Fibroblast of skin of back (primary cell): ENCODE results near the gene ULK2.
A peak's percentile ranks its signal among the peaks of the same experiment; 100 is the strongest.
"Not testable (repeated sequence)": the region's sequence is repeated elsewhere in the genome, so short reads cannot be mapped to it uniquely, and the experiment has no call there.

Experiments used
- DNase-seq: peaks from one replicate; pipeline ENCODE4 v3.0.0-alpha.2; 2013

Gene ULK2

DNA sequence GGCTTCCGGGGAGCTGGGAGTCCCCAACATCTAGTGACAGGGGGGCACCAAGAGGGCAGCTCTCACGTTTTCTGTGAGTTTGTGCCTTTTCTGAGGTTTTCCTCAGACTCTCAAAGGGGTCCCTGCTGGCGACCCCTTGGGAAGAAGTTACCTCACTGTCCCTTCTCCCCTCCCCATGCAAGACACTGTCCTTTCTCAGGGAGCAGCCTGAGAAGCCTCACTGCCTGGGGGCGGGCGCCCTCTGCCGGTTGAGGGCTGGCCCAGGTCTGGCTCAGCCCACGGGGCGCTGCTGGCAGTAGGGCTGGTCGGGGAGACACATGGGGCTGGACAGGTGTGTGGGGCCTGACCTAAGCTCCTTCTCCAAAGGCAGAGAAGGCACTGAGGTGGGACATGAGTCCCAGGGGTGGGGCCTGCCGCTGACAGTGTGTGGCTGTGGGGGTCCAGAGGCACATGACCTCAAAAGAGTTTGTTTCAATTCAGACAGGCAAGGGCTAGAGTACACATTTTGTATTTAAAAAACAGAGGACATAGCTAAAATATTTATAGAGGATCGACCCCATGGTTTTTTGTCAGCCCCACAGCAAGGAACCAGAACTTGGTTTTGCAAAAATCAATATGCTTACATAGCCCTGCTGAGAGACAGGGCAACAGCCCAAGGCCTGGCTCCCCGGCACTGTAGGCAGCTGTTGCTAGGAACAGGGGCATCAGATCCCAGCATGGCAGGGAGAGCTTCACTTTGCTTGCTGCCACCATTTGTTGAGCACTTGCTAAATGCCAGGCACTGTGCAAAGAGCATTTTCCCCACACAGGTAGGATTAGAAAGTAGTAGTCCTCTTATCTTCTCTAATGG is 101.1 kb downstream of the ULK2 start:
- DNase-seq: peak; percentile 50

DNA sequence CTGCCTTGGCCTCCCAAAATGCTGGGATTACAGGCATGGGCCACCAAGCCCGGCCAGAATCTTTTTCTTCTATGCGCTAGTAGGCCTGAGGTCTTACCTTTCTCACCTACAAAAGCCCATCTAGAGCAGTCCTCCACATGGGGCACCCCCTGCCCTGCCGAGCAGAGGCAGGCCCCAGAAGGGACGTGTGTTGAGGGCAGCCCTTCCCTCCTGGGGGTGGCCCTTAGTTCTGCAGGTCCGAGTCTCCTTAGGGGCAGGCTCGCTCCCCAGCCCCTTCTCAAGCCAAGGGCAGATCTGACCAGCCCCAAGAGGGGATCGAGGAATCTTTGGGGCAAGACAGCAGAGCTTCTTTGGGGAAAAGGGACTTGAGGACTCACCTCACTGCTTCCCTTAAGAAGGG is 101.7 kb downstream of the ULK2 start:
- DNase-seq: no peak

DNA sequence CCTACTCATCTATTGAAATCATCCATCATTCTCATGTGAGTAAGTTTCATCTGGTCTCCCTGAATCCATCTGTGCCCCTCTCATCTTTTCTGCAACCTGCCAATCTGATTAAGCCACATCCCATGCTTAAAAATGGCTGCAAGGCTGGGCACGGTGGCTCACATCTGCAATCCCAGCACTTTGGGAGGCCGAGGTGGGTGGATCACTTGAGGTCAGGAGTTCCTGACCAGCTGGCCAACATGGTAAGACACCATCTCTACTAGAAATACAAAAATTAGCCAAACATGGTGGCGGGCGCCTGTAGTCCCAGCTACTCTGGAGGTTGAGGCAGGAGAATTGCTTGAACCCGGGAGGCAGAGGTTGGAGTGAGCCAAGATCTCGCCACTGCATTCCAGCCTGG is 103.7 kb downstream of the ULK2 start:
- DNase-seq: not testable (repeated sequence)

DNA sequence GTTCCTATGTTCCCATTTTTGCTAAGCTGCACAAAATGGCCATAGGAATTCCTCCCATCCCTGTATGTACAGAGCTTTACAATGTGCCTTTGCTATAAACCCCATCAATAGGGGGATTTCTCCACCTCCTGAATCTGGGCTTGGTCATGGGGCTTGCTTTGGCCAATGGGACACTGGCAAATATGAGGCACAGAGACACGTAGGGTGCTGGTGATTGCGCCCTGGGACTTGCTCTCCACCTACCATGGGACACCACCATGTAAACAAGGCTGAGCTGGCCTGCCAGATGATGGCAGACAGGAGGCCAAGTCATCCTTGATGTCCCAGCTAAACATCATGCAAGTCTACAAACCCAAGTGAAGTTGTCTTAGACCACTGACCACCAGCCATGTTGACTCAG is 104.3 kb downstream of the ULK2 start:
- DNase-seq: no peak

DNA sequence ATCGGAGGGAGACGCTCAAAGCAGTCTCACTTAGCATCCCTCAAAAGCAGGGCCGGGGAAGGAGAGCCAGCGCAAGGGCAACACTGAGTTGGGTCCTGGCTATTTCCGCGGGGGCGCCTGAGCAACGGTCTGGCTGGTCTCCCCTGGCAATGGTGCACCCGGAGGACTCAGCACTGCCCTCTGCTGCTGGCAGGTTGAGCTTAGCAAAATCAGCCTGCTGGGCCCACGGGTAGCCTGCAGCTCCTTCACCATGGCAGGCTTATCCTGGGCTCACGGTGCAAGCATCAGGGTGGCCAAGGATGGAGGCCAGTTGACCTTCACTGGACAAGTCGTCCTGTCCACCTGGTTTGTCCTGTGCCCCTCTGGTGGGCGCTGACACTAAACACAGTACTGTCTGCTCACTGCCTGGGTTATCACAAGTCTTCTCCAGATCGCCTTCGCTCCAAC is 105.2 kb downstream of the ULK2 start:
- peak; percentile 57 for DNase-seq

DNA sequence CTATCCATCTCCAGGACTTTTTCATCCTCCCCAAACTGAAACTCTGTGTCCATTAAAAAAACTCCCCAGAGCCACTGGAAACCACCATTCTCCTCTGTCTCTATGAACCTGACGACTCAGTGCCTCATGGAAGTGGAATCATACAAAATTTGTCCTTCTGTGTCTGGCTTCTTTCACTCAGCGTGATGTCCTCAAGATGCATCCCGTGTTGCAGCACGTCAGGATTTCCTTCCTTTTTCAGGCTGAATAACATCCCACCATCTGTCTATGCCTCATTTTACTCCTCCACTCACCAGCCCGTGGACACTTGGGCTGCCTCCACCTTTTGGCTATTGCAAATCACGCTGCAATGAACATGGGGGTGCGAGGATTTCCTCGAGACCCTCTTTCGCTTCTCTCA is 107.0 kb downstream of the ULK2 start:
- no peak for DNase-seq

DNA sequence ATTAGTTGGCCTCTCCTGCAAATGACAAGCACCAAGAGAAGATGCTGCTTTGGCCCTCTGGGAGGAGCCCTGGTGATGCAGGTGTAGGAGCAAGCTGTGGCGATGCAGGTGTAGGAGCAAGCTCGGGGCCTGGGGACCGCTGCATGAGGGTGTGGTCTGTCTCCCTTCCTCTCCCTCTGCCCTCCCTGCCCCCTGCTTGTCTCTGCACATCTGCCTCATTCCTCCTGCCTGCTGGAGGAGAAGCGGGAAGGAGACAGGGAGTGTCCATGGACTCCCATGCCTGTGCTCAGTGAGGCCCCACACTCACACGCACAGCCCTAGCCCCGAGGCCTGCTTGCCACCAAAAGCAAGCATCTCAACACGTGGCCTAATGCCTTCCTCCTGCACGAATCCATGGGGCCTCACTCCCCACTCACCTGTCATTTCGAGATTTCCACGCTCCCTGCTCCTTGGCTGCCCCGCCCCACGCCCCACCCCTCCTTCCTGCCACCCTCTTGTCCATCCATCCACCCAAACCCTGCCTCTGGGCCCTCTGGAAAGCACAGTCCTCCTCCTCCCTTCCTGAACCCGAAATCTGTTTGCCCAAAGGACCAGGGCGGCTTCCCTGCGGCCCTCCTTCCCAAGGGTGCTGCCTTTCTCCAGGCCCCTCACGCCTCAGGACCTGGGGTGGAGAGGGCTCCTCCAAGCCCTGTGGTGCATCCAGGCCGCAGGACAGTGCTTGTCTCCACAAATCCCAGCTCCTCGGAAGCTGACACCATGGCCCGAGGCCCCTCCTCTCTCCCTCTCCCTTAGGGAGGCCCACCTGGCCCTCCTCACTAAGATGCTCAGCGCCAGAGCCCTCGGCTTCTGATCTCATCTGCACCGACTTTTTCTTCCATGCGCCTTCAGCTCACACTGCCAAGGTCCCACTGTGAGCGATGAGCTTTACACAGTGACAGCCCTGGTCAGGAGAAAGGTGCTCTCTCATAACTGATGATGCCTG is 107.9 kb downstream of the ULK2 start:
- no peak for DNase-seq

DNA sequence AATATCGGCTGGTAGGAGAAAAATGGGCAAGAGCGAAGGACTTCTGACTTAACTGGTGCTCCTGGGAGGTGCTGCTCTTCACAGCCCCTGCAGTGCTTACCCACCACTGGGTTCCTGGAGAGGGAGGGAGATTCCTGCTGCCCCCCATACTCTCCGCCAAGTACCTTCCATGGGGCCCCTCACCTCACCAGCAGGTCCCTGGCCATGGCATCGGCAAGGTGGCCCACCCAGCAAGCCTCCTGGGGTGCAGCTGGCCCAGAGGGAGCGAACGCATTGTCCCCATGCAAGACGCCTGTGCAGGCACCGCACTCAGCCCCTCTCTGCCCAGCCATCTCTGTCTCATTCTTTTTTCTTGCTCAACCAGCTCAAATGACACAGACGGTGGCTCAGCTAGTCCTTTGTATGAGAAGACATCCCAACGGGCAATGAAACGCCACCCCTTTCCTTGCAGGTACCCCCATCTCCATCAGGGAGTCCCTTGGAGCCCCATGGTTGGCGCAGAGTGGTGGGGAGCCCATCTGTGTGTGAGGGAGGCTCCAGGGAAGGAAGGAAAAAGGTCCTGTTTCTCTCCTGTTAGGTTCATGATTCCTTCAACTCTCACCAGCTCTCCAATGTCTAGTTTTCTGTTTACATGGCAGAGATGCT is 110.1 kb downstream of the ULK2 start:
- DNase-seq: no peak

DNA sequence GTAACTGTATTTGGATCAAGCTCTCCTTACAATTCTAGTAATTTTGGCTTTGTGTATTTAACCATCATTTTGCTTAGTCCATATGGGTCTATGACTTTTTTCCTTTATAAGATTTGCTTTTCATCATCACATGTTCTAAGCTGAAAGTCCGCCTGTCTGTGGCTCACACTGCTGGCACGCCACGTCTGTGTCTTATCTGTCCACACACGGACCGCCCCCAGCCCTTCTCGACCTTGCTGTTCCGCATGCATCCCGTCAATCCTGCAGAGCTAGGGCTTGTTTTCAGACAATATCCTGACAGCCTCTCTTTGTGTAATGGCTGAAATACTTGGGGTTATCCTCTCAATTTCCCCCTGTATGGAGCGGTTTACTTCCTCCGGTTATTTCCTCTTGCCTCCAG is 111.2 kb downstream of the ULK2 start:
- no peak for DNase-seq

DNA sequence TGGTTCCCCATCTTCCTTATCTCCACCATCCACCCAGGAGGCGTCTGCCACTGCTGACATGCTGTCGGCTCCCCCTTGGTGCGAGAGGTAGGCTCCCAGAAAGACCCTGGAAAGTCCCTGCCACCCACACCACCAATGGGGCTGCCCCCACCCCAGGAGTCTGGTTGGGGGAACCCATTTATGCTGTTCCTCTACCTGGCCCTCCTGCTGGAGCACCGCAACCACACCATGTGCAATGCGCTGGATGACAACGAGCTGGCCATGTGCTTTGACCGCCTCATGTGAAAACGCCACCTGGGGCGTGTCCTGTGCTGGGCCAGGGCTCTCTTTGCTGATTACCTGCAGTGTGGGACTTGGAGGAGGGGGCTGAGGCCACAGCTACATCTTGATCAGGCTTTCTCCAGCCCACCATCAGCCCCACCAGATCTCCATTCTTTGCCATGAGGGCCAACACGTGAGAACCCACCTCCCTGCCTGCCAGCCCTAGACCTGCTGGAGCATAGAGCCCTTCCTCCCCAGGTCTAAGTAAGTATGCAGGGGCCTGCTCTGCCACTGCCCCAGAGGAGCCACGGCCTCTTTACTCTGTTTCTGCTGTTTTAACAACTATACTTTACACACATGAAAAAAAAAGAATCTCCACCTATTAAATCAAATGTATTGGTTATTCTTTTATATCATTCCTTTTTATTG is 111.8 kb downstream of the ULK2 start:
- no peak for DNase-seq

DNA sequence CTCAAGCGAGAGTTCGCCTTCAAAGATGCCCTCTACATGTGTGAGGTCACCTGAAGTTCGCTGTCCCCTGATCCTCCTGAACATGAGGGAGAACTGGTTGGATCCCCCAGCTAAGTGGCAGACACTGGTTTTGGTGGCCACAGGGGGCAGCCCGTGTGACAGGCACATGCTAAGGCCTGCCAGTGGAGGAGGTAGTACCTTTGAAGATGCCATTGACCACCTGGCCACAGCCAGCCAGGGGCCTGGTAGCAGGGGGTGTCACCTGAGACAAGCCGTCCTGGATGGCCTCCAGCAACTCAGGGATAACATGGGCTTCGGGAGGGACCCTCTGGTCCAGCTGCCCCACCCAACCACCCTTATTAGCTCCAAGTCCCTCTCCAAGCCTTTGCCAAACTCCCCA is 112.3 kb downstream of the ULK2 start:
- no peak for DNase-seq

DNA sequence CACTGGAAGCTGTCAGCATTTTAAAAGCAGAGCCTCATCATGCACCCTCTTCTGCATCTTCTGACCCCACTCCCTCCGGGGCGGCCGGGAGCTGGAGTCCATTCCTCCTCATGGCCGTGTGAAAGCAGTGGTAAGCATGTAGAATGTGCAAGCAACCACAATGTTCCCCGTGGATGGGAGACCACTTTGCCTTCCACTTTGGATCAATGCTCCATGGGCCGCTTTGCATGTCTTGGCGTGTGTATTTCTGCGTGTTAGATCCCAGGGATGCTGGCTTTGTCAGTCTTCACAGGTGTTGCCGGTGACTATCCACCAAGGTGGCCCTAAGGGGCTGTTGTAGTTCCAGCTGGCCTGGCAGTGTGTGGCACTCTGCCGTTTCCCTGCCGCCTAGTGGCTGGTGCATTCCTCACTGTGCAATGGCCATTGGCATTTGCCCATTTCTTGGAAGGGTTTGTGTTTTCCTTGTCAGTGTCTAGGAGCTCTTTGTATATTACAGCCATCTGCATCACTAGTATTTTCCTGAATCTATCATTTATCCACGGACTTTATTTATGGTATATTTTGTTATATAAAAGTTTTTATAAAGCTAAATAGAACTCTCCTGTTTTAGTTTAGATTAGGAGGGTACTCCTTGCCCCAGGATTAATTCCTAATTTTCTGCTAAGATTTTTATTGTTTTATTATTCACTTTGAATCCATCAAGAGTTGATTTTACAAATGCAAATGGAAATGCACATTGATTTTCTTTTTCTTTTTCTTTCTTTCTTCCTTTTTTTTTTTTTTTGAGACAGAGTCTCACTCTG is 113.9 kb downstream of the ULK2 start:
- no peak for DNase-seq

DNA sequence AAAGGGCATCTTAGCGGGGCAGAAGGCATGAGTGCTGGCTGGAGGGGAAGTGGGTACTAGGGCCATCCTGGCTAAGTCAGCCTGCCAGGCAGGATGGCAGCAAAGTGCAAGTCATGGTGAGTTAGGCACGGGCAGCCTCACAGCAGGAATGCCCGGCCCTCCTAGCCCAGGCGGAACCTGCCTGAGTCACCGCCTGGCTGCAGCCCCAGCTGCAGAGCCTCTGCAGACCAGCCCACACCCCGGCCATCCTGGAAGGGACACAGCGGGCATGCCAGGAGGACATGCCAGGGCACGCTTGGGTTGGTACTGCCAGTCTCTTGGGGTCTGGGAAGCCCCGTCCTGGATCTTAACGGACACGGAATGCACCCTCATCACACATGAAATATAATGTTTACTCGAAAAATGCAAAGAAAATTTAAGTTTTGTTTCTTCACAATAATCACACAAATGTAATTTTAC is 114.7 kb downstream of the ULK2 start:
- peak; percentile 70 for DNase-seq

DNA sequence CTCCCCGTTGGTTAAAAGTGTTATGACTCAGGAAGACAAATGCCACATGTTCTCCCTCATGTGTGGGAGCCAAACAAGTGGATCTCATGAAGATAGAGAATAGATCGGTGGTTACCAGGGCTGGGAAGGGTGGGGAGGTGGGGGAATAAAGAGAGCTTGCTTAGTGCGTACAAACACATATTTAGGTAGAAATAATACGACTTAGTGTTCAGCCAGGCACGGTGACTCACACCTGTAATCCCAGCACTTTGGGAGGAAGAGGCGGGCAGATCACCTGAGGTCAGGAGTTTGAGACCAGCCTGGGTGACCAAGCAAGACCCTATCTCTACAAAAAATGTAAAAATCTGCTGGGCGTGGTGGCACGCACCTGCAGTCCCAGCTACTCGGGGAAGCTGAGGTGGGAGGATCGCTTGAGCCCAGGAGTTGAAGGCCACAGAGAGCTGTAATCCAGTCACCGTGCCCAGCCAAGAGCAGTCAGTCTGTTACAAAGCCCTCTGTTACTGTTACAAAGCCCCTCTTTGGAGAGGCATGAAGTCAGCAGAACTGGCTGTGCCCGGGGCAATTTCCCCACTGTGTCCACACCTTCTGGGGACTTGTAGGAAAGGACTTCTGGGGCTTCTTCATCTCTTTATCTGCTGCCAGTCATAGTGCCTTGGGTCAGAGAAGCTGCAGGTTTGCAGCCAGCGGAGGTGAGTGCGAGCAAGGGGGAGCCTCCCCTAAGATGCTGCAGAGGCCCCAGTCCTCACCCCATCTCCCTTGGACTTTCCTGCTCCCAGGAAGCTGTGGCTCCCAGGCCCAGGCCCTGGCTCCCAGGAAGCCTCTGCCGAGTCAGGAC is 115.3 kb downstream of the ULK2 start:
- DNase-seq: no peak

DNA sequence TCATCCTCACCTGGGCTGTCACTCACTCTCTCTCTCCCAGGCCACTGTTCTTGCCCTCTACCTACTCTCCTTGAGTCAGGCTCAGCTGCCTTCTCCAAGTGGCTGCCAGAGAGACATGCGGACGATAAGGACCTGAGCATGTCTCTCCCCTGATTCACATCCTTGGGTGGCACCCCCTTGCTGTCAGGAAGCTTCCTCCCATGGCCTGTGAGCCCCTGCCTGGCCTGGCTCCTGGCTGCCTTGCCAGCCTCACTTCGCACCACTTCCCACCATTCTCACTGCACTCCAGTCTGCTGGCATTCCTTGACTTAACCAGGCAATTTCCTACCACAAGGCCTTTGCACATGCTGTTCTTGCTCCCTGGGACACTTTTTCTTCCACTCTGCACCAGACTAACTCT is 116.9 kb downstream of the ULK2 start:
- no peak for DNase-seq

DNA sequence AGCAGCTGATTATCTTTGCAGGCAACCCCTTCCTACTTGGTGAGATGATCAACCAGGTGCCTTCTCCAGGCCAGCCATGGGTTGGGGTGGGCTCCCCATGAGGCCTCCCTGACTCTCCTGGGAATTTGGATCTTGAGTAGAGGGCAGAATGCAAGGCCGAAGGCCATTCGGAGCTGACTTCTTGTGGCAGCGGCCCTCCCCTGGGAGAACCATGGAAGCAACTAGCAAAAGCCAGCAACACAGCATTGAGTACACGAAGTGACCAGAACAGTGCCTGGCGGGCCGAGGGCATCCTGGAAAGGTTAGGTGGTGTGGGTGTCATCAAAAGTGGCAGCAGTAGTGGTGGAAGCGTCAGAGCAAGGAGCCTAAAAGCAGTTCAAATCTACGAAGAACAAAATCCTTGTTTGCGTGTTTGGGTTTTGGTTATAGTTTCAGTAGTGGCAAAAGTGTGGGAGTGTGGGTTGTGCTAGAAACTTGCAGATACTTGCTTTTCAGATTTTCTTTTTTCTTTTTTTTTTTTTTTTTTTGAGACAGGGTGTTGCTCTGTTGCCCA is 117.6 kb downstream of the ULK2 start:
- no peak for DNase-seq

DNA sequence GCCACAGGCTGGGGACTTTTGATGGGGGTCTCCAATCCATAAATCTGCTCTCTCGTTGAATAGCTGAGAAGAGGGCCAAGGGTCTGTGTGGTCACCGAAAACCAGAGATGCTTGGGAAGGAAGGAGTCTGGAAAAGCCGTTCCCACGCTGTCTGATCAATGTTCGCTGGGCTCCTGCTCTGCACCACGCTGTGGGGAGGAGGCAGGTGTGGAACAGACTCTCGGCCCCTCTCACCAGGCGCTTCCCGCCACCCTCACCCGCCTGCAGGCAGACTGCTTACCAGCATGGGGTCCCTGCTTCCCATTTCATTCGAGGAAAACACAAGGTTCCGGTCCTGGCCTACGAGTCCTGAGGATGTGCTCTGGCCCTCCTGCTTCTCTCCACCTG is 118.9 kb downstream of the ULK2 start:
- no peak for DNase-seq

DNA sequence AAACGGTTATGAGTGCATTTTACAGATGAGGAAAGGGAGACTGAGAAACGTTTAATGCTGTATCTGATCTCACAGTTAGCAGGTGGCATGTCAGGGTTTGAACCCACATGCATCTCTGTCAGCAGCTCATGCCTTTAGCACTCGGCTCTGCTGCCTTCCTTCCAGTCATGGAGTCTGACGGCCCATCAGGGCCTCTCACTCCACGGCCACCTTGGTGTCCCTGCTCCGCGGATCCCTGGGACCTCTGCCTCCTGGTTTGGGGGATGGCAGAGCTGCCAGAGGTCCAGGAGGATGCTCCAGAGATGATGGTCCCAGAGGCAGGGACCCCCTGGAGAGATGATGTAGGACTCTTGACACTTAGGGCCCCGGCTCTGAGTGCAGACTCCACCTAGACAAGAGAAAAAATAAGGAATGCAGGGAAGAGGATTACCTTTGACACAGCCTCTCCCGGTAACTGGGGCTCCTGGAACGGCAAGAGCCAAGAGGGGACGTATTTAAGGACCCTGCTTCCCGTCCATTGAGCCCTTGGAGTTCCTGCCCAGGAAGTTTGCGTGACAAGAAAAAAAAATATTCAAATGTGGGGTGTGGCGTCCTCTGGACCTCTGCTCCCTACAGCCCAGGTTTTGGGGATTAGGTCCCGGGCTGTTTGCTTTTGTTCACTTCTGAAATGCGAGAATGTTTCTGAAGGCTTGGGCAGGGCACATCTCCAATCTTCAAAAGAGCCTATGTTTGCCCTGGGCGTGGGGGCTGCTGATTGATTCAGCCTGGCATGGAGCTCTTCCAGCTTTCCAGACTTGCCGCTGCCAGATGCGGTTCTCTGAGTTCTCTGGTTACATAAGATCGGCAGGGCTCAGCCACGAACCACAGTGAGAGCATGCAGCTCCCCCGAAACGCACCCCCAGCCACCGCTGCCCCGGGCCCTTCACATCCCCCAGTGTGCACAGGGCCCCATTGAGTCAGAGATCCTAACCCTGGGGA is 119.6 kb downstream of the ULK2 start, which contains the start of gene ALDH3A1:
Gene ALDH3A1, minus strand, starts transcription at position 470 of the 978 bp plus-strand sequence. CDS start 3,169 bp downstream, outside the sequence.
- DNase-seq: peak; percentile 9
